IMR-90 (cell line): ENCODE data around the gene SLC39A8. TPM values are rescaled to one million over a fixed set of nuclear protein-coding genes. Genes with fewer than 3 reads are reported as not detected.

ENCODE experiments used
- ATAC-seq: fragments of 200-7000 bp; cut with Tn5 transposase; 2 replicates; pipeline ENCODE4 v1.9.1; 2020; ENCODE audit warnings: low read depth, mild to moderate bottlenecking, moderate library complexity
- BruUV-seq: library from RNA; stranded (reverse); fragments of 400-500 nt; replicated peaks from 2 replicates; lab custom pipeline; 2021; lab: Mats Ljungman, UMichigan
- CTCF ChIA-PET: fragments of 300-600 bp; formaldehyde crosslinking; extraction: SDS; loops from one replicate; lab custom pipeline; 2021; ENCODE audit warnings: antibody characterized with exemption; lab: Yijun Ruan, JAX
- POLR2A ChIA-PET: fragments of 300-600 bp; sonication (Branson Sonifier 250); formaldehyde crosslinking; loops from one replicate; lab custom pipeline; 2022; ENCODE audit warnings: antibody characterized with exemption; ENCODE audit not compliant: unreplicated experiment; lab: Charles Lee
- DNase-seq: peaks from one replicate; pipeline ENCODE4 v3.0.0; 2013
- H2AFZ ChIP-seq: replicated peaks from 2 replicates; pipeline ENCODE3; 2013; ENCODE audit warnings: low read length, mild to moderate bottlenecking; ENCODE audit not compliant: poor library complexity
- H2AK5ac ChIP-seq: 2 replicates; pipeline ENCODE4 v1.6.1; 2013; ENCODE audit warnings: low read depth, low read length, inconsistent platforms
- H2AK9ac ChIP-seq: replicated peaks from 2 replicates; pipeline ENCODE3; 2013; ENCODE audit warnings: mild to moderate bottlenecking, low read depth, low read length, moderate library complexity; ENCODE audit not compliant: poor library complexity
- H2BK120ac ChIP-seq: 2 replicates; pipeline ENCODE4 v1.6.1; 2013; ENCODE audit warnings: low read depth, low read length, inconsistent platforms
- H2BK15ac ChIP-seq: 3 replicates; pipeline ENCODE4 v1.6.1; 2013; ENCODE audit warnings: low read depth, low read length, inconsistent platforms
- H2BK20ac ChIP-seq: 2 replicates; pipeline ENCODE4 v1.6.1; 2013; ENCODE audit warnings: low read depth, mild to moderate bottlenecking, inconsistent platforms, low read length, moderate library complexity
- H2BK5ac ChIP-seq: 2 replicates; pipeline ENCODE4 v1.6.1; 2013; ENCODE audit warnings: mild to moderate bottlenecking, low read depth, low read length, inconsistent platforms; ENCODE audit not compliant: poor library complexity, severe bottlenecking
- H3K14ac ChIP-seq: replicated peaks from 2 replicates; pipeline ENCODE4 v1.6.1; 2013; ENCODE audit warnings: low read depth, low read length, inconsistent platforms
- H3K18ac ChIP-seq: 2 replicates; pipeline ENCODE4 v1.6.1; 2013; ENCODE audit warnings: low read depth, low read length, control low read depth
- H3K23ac ChIP-seq: 2 replicates; pipeline ENCODE4 v1.6.1; 2013; ENCODE audit warnings: low read depth, low read length, inconsistent platforms
- H3K27ac ChIP-seq: 2 replicates; pipeline ENCODE4 v1.5.1; 2013; ENCODE audit warnings: mild to moderate bottlenecking, control low read depth, low read length; ENCODE audit not compliant: insufficient read depth
- H3K27me3 ChIP-seq: 2 replicates; pipeline ENCODE4 v1.6.1; 2013; ENCODE audit warnings: low read length; ENCODE audit not compliant: control insufficient read depth, insufficient read depth
- H3K36me3 ChIP-seq: 2 replicates; pipeline ENCODE4 v1.6.1; 2013; ENCODE audit warnings: low read length, mixed read lengths; ENCODE audit not compliant: control insufficient read depth, insufficient read depth
- H3K4ac ChIP-seq: 2 replicates; pipeline ENCODE4 v1.6.1; 2013; ENCODE audit warnings: low read depth, low read length, inconsistent platforms
- H3K4me1 ChIP-seq: 2 replicates; pipeline ENCODE4 v1.6.1; 2013; ENCODE audit warnings: low read length, mixed read lengths; ENCODE audit not compliant: control insufficient read depth, insufficient read depth
- H3K4me2 ChIP-seq: 2 replicates; pipeline ENCODE4 v1.6.1; 2013; ENCODE audit warnings: low read depth, mild to moderate bottlenecking, control low read depth, low read length, moderate library complexity
- H3K4me3 ChIP-seq: 2 replicates; pipeline ENCODE4 v1.5.1; 2013; ENCODE audit warnings: low read depth, mild to moderate bottlenecking, control low read depth, low read length, moderate library complexity; ENCODE audit not compliant: insufficient read depth
- H3K56ac ChIP-seq: 2 replicates; pipeline ENCODE4 v1.6.1; 2013; ENCODE audit warnings: low read length, inconsistent platforms; ENCODE audit not compliant: insufficient read depth; ENCODE audit errors: extremely low read depth
- H3K79me1 ChIP-seq, 2 experiments: 2 replicates each; pipeline ENCODE4 v1.6.1; 2013; ENCODE audit warnings: low read length in 2 of 2, inconsistent platforms in 1 of 2, low read depth in 1 of 2
- H3K9ac ChIP-seq: 2 replicates; pipeline ENCODE4 v1.6.1; 2013; ENCODE audit warnings: low read depth, low read length, control low read depth
- H3K9me1 ChIP-seq: 2 replicates; pipeline ENCODE4 v1.6.1; 2013; ENCODE audit warnings: low read length, inconsistent platforms; ENCODE audit not compliant: insufficient read depth
- H3K9me3 ChIP-seq: 2 replicates; pipeline ENCODE4 v1.6.1; 2013; ENCODE audit warnings: low read length; ENCODE audit not compliant: control insufficient read depth, insufficient read depth
- H4K20me1 ChIP-seq: 2 replicates; pipeline ENCODE4 v1.6.1; 2013; ENCODE audit warnings: low read length, inconsistent platforms; ENCODE audit not compliant: insufficient read depth
- H4K5ac ChIP-seq: 2 replicates; pipeline ENCODE4 v1.6.1; 2013; ENCODE audit warnings: mild to moderate bottlenecking, low read depth, low read length, control low read depth
- H4K8ac ChIP-seq, 2 experiments: 2 replicates each; pipeline ENCODE4 v1.6.1; 2013; ENCODE audit warnings: low read depth in 2 of 2, low read length in 2 of 2, control low read depth in 1 of 2, inconsistent platforms in 1 of 2
- H4K91ac ChIP-seq: 2 replicates; pipeline ENCODE4 v1.6.1; 2013; ENCODE audit warnings: low read depth, low read length, inconsistent platforms; ENCODE audit not compliant: insufficient read depth
- MAFK ChIP-seq: IDR thresholded peaks from 2 replicates; pipeline ENCODE4 v1.6.1; 2012; ENCODE audit warnings: low read depth, low read length, improper control_type of control experiment
- POLR2A ChIP-seq: IDR thresholded peaks from 2 replicates; pipeline ENCODE4 v1.6.1; 2012; ENCODE audit warnings: mild to moderate bottlenecking, low read depth, low read length
- WGBS, 2 experiments: methylation state at CpG; one replicate each; pipeline versions ENCODE4 v1.1.5 to v1.1.7; 2013; ENCODE audit warnings: missing lambda C conversion rate in 2 of 2; ENCODE audit not compliant: insufficient read length in 1 of 2; ENCODE audit errors: extremely low coverage in 2 of 2; 5-methylcytosine and 5-hydroxymethylcytosine counted together
- dilution Hi-C: fragments of 300-500 bp; cut with HindIII; formaldehyde crosslinking; loops from one replicate; pipeline ENCODE4 v1.14.3; 2018; ENCODE audit warnings: low sequenced_read_pairs; ENCODE audit not compliant: unreplicated experiment
- in situ Hi-C: fragments of 300-500 bp; cut with MboI; formaldehyde crosslinking; loops from 3 replicates; pipeline ENCODE4 v1.14.3; 2019; ENCODE audit warnings: low sequenced_read_pairs, inconsistent platforms, mixed read lengths
- intact Hi-C: fragments of 100-400 bp; cut with micrococcal nuclease; formaldehyde crosslinking; loops from 2 replicates; pipeline ENCODE4 v1.10.0; 2022
- polyA plus RNA-seq, 3 experiments: library from polyadenylated mRNA; depleted of rRNA; stranded (reverse); fragments of >200 nt; gene quantifications; 2 replicates each; pipeline ENCODE4 v1.2.3, GENCODE V29; 2012; ENCODE audit warnings: low replicate concordance in 1 of 3
- total RNA-seq: library from RNA; depleted of rRNA; stranded (reverse); fragments of >200 nt; gene quantifications from 2 replicates; pipeline ENCODE4 v1.2.3, GENCODE V29; 2012

The SLC39A8 gene
- total and polyA plus RNA-seq, 2 of the 4 experiments (the other 2 are of a cell fraction): 0.05 to 0.18 TPM

DNA sequence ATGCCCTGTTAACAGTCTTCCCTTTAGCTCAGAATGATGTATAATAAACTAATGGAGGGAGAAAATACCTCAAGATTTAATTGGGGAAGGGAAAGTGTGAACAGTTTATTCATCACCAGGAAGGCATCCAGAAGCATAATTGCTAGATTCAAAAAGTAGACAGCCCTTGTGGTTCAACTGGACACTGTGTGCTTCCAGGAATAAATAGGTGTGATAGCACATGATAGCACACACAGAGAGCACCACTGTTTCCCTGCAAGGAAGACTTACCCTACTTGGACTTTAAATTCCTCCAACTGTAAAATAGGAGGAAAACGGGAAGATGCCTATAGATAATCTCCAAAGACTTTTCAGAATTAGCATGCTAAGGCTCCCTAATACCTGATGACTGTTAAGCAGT is 27.8 kb downstream of the SLC39A8 start:
- intact Hi-C loops: no loop called here
- in situ Hi-C loops: no loop called here
- H3K4ac ChIP-seq: no peak overlapping the region
- H3K4me3 ChIP-seq: no peak overlapping the region
- no peaks in the 10 kb centered on the region for H3K27me3 ChIP-seq
- no peak overlapping the region for H3K9ac ChIP-seq
- H3K36me3 ChIP-seq: no peaks in the 10 kb centered on the region
- H3K79me1 ChIP-seq: no peaks in the 10 kb centered on the region
- no peaks in the 10 kb centered on the region for H4K20me1 ChIP-seq
- no peaks in the 10 kb centered on the region for H3K4me1 ChIP-seq
- no peak overlapping the region for H3K23ac ChIP-seq
- no CpG with 5 or more reads among the region's 1 CpG for WGBS, 2 experiments
- H3K18ac ChIP-seq: no peak overlapping the region
- no peak overlapping the region for H2AK5ac ChIP-seq
- no TSS peak for BruUV-seq
- H2BK5ac ChIP-seq: no peak overlapping the region
- H2BK15ac ChIP-seq: no peak overlapping the region
- dilution Hi-C loops: no loop called here
- ChIA-PET CTCF (no interaction called here), POLR2A (no interaction called here)
- no peak overlapping the region for H2AK9ac ChIP-seq
- no peak overlapping the region for H3K4me2 ChIP-seq
- no peak overlapping the region for H2BK120ac ChIP-seq
- no peak overlapping the region for H2BK20ac ChIP-seq
- no peaks in the 10 kb centered on the region for H3K9me3 ChIP-seq
- H3K14ac ChIP-seq: no peak overlapping the region
- ATAC-seq: no peak
- no peak overlapping the region for H3K27ac ChIP-seq
- TF ChIP-seq MAFK (no peak), POLR2A (no peak)
- H4K5ac ChIP-seq: no peak overlapping the region
- H3K56ac ChIP-seq: no peak overlapping the region
- DNase-seq: no peak
- H4K8ac ChIP-seq: no peak overlapping the region
- H3K9me1 ChIP-seq: no peaks in the 10 kb centered on the region
- H4K91ac ChIP-seq: no peak overlapping the region
- H2AFZ ChIP-seq: no peak overlapping the region
